WTC11 (cell line): Measurements from ENCODE around the gene CNIH3.

Experiments
- AFF4 ChIP-seq: sonication (generic); formaldehyde crosslinking; IDR thresholded peaks from 2 replicates; pipeline ENCODE4 v1.8.1; 2023; ENCODE audit warnings: mild to moderate bottlenecking, missing genetic modification reagents, borderline replicate concordance
- ATF3 ChIP-seq: sonication (generic); formaldehyde crosslinking; conservative IDR thresholded peaks from 2 replicates; pipeline ENCODE4 v1.8.1; 2022; ENCODE audit warnings: mild to moderate bottlenecking, missing genetic modification reagents
- CTCF ChIP-seq: fragments of 200-600 bp; IDR thresholded peaks from 2 replicates; pipeline ENCODE4 v1.8.0; 2022; ENCODE audit warnings: antibody characterized with exemption
- HMGXB4 ChIP-seq: sonication (generic); formaldehyde crosslinking; IDR thresholded peaks from 2 replicates; pipeline ENCODE4 v1.8.1; 2023; ENCODE audit warnings: mild to moderate bottlenecking, moderate library complexity, missing genetic modification reagents
- TEAD4 ChIP-seq: sonication (generic); formaldehyde crosslinking; IDR thresholded peaks from 2 replicates; pipeline ENCODE4 v1.8.0; 2022; ENCODE audit warnings: mild to moderate bottlenecking, missing genetic modification reagents
- ZNF263 ChIP-seq: sonication (generic); formaldehyde crosslinking; IDR thresholded peaks from 2 replicates; pipeline ENCODE4 v1.8.1; 2022; ENCODE audit warnings: low read depth, mild to moderate bottlenecking, moderate library complexity, missing genetic modification reagents

- TF ChIP-seq CTCF (no peak), HMGXB4 (CRISPR knock-in tag) (no peak), TEAD4 (CRISPR knock-in tag) (no peak), ZNF263 (no peak), ATF3 (CRISPR knock-in tag) (no peak), AFF4 (CRISPR knock-in tag) (no peak)
Observed at GRCh38 chr1:224668984-224669383, 52.9 kb downstream of the CNIH3 start.
